GM18909 (cell line): ENCODE results near the gene ROBO1.
"Not testable (repeated sequence)": the region's sequence is repeated elsewhere in the genome, so short reads cannot be mapped to it uniquely, and the experiment has no call there.

Source experiments
- ATAC-seq: cut with Tn5 transposase; IDR thresholded peaks from one replicate; pipeline ENCODE4 v1.9.1; 2021; ENCODE audit warnings: mild to moderate bottlenecking; ENCODE audit not compliant: unreplicated experiment, poor library complexity

Gene ROBO1

GRCh38 chr3:78734048-78734637 lies 1033.7 kb downstream of the ROBO1 start:
- no peak for ATAC-seq

GRCh38 chr3:78732893-78733292 lies 1034.9 kb downstream of the ROBO1 start:
- ATAC-seq = no peak

GRCh38 chr3:78732471-78732870 lies 1035.3 kb downstream of the ROBO1 start:
- no peak for ATAC-seq

- no peak for ATAC-seq
Observed at GRCh38 chr3:78729946-78730345, 1037.9 kb downstream of the ROBO1 start.

GRCh38 chr3:78728406-78729145 lies 1039.2 kb downstream of the ROBO1 start:
- no peak for ATAC-seq

- no peak for ATAC-seq
Observed at GRCh38 chr3:78726545-78726944, 1041.3 kb downstream of the ROBO1 start.

GRCh38 chr3:78725703-78726246 lies 1042.0 kb downstream of the ROBO1 start:
- ATAC-seq = no peak

GRCh38 chr3:78724859-78725258 lies 1042.9 kb downstream of the ROBO1 start:
- ATAC-seq = no peak

GRCh38 chr3:78724364-78724763 lies 1043.4 kb downstream of the ROBO1 start:
- not testable (repeated sequence) for ATAC-seq

- ATAC-seq = no peak
Observed at GRCh38 chr3:78721771-78722543, 1045.8 kb downstream of the ROBO1 start.

- no peak for ATAC-seq
Observed at GRCh38 chr3:78718707-78719106, 1049.1 kb downstream of the ROBO1 start.

GRCh38 chr3:78717041-78717440 lies 1050.8 kb downstream of the ROBO1 start:
- ATAC-seq = no peak

GRCh38 chr3:78712941-78713340 lies 1054.9 kb downstream of the ROBO1 start:
- ATAC-seq = no peak

GRCh38 chr3:78712270-78712669 lies 1055.5 kb downstream of the ROBO1 start:
- ATAC-seq = no peak

GRCh38 chr3:78708565-78709073 lies 1059.2 kb downstream of the ROBO1 start:
- ATAC-seq = no peak

- ATAC-seq = no peak
Observed at GRCh38 chr3:78707609-78708008, 1060.2 kb downstream of the ROBO1 start.

- ATAC-seq = no peak
Observed at GRCh38 chr3:78706906-78707523, 1060.8 kb downstream of the ROBO1 start.

GRCh38 chr3:78703944-78704343 lies 1063.9 kb downstream of the ROBO1 start:
- no peak for ATAC-seq

- no peak for ATAC-seq
Observed at GRCh38 chr3:78701537-78701936, 1066.3 kb downstream of the ROBO1 start.

- ATAC-seq = no peak
Observed at GRCh38 chr3:78698431-78698830, 1069.4 kb downstream of the ROBO1 start.
